Endothelial cell (in vitro differentiated cells): ENCODE data around the gene RHEX. TPM values are rescaled to one million over a fixed set of nuclear protein-coding genes. Genes with fewer than 3 reads are reported as not detected.

Source experiments
- DNase-seq: peaks from one replicate; pipeline ENCODE4 v3.0.0; 2021; ENCODE audit warnings: low spot score
- H3K27ac Mint-ChIP-seq: one replicate; pipeline ENCODE4 v1.8.0; 2021; ENCODE audit warnings: mixed read lengths, inconsistent platforms; ENCODE audit not compliant: unreplicated experiment
- H3K27me3 Mint-ChIP-seq: one replicate; pipeline ENCODE4 v1.8.0; 2021; ENCODE audit warnings: mild to moderate bottlenecking, moderate library complexity, mixed read lengths, inconsistent platforms; ENCODE audit not compliant: unreplicated experiment
- H3K36me3 Mint-ChIP-seq: one replicate; pipeline ENCODE4 v1.8.0; 2021; ENCODE audit warnings: mild to moderate bottlenecking, low read depth, mixed read lengths, inconsistent platforms; ENCODE audit not compliant: unreplicated experiment
- H3K4me1 Mint-ChIP-seq: one replicate; pipeline ENCODE4 v1.8.0; 2021; ENCODE audit warnings: mild to moderate bottlenecking, mixed read lengths, inconsistent platforms; ENCODE audit not compliant: unreplicated experiment
- H3K4me3 Mint-ChIP-seq: one replicate; pipeline ENCODE4 v1.8.0; 2021; ENCODE audit warnings: mild to moderate bottlenecking, mixed read lengths, inconsistent platforms; ENCODE audit not compliant: unreplicated experiment
- H3K9me3 Mint-ChIP-seq: one replicate; pipeline ENCODE4 v1.8.0; 2021; ENCODE audit warnings: mixed read lengths, inconsistent platforms; ENCODE audit not compliant: unreplicated experiment
- total RNA-seq: library from RNA; stranded (reverse); fragmentation: NEBNext Ultra II Directional; extraction: Animal tissue kit (Norgen Biotek cat#: 25700); gene quantifications from one replicate; pipeline ENCODE4 v1.2.1, GENCODE V29; 2021; ENCODE audit not compliant: unreplicated experiment
- TF ChIP-seq, protein P1 (sequence below): fragments of 200-600 bp; sonication (generic); IDR thresholded peaks from one replicate; pipeline ENCODE4 v1.5.0; 2021; ENCODE audit warnings: antibody characterized with exemption; ENCODE audit not compliant: unreplicated experiment

RHEX gene
- total RNA-seq, 1 donor from 2014 or later, result not detected

GRCh38 chr1:206131037-206131436 is 78.1 kb downstream of the RHEX start:
- Mint-ChIP-seq H3K4me1 (peaks cover 7% of the 10 kb centered on the region), H3K27ac (no peak overlapping the region), H3K27me3 (peaks cover 4% of the 10 kb centered on the region), H3K36me3 (no peaks in the 10 kb centered on the region), H3K4me3 (no peak overlapping the region), H3K9me3 (no peaks in the 10 kb centered on the region)
- no peak for DNase-seq
- TF ChIP-seq, protein P1, sequence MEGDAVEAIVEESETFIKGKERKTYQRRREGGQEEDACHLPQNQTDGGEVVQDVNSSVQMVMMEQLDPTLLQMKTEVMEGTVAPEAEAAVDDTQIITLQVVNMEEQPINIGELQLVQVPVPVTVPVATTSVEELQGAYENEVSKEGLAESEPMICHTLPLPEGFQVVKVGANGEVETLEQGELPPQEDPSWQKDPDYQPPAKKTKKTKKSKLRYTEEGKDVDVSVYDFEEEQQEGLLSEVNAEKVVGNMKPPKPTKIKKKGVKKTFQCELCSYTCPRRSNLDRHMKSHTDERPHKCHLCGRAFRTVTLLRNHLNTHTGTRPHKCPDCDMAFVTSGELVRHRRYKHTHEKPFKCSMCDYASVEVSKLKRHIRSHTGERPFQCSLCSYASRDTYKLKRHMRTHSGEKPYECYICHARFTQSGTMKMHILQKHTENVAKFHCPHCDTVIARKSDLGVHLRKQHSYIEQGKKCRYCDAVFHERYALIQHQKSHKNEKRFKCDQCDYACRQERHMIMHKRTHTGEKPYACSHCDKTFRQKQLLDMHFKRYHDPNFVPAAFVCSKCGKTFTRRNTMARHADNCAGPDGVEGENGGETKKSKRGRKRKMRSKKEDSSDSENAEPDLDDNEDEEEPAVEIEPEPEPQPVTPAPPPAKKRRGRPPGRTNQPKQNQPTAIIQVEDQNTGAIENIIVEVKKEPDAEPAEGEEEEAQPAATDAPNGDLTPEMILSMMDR, result no peak

DNA sequence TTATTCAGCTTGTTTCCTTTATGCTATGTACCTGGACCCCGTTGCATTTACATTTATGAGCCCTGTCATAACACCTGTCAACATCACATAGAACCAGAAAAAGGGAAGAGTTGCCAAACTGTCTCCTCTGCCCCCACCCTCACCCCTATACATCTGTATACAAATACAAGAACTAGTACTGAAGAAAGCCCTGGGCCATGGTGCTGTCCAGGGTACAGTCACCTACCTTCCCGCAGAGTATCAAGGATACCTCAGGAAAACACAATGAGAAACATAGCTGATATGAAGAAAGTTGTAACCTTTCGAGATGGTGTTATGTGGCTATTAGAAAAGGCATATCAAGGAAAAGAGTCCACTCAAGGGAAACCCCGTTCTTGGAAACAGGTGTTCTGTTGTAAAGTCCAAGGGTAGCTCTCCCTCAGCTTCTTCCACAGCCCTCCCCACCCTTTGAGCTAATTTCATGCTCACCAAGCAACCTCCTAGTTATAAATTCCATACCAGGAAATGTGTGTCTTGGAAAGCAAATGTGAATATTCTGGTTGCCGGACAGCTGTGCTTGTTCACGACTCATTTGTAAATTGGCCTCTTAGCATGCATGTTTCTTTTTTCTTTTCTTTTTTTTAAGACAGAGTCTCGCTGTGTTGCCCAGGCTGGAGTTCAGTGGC is 80.9 kb downstream of the RHEX start:
- peaks cover 4% of the 10 kb centered on the region for H3K27me3 Mint-ChIP-seq
- TF ChIP-seq, protein P1, result no peak
- no peaks in the 10 kb centered on the region for H3K36me3 Mint-ChIP-seq
- no peak overlapping the region for H3K4me3 Mint-ChIP-seq
- no peak overlapping the region for H3K27ac Mint-ChIP-seq
- no peaks in the 10 kb centered on the region for H3K4me1 Mint-ChIP-seq
- DNase-seq, result no peak
- no peaks in the 10 kb centered on the region for H3K9me3 Mint-ChIP-seq

DNA sequence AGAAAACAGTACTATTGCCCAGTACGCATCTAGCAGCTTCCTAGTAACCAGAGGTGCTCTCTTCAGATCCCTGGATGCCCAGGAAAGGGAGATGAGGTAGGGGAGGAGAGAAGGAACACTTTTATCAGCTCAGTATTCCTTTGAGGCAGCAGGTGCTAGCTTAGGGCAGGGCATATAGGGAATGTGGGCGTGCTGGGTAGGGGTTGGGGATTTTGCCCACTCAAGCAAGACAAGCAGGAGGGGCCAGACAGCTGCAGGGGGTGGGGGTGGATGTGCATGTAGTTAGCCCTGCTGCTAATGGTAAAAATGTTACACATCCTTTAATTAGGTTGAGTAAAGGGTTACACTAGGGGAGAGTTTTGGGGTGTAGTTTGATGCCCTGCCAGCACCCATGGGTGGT is 82.3 kb downstream of the RHEX start:
- Mint-ChIP-seq H3K4me1 (no peaks in the 10 kb centered on the region), H3K4me3 (no peak overlapping the region), H3K36me3 (no peaks in the 10 kb centered on the region), H3K9me3 (no peaks in the 10 kb centered on the region), H3K27ac (no peak overlapping the region), H3K27me3 (peaks cover 4% of the 10 kb centered on the region)
- TF ChIP-seq, protein P1, result no peak
- DNase-seq, result no peak

- Mint-ChIP-seq H3K9me3 (no peaks in the 10 kb centered on the region), H3K4me1 (no peaks in the 10 kb centered on the region), H3K4me3 (no peak overlapping the region), H3K27ac (no peak overlapping the region), H3K27me3 (peaks cover 3% of the 10 kb centered on the region), H3K36me3 (no peaks in the 10 kb centered on the region)
- DNase-seq, result no peak
- TF ChIP-seq, protein P1, result no peak
Observed at GRCh38 chr1:206136241-206136640, 83.3 kb downstream of the RHEX start.

DNA sequence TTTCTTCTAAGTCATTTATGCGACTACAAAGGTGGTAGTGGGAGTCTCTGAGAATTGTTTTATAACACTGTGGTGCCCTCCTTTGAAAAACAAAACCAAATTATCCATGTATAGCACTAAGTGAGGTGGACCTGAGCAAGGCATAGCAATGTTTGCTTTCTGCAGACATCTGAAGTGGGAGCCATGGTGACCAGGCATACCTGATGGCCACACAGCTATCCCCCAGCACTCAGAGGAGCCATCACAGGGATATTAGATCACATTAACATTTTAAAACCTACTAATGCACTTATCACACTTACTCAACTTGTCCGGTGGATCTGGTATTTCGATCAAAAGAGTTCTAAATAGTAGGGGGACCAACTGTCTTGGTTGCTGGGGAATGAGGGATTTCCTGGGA is 89.0 kb downstream of the RHEX start:
- no peaks in the 10 kb centered on the region for H3K9me3 Mint-ChIP-seq
- H3K4me3 Mint-ChIP-seq, result no peak overlapping the region
- TF ChIP-seq, protein P1, result no peak
- no peaks in the 10 kb centered on the region for H3K27me3 Mint-ChIP-seq
- H3K27ac Mint-ChIP-seq, result no peak overlapping the region
- H3K36me3 Mint-ChIP-seq, result no peaks in the 10 kb centered on the region
- no peaks in the 10 kb centered on the region for H3K4me1 Mint-ChIP-seq
- DNase-seq, result no peak
